Progenitor cell of endocrine pancreas (in vitro differentiated cells): Measurements from ENCODE around the gene ZRANB2. TPM values are rescaled to one million over a fixed set of nuclear protein-coding genes. Genes with fewer than 3 reads are reported as not detected.

Experiments used
- DNase-seq: peaks from one replicate; pipeline ENCODE4 v3.0.0; 2021; ENCODE audit warnings: low spot score; ENCODE audit not compliant: unreplicated experiment
- H3K27ac Mint-ChIP-seq: 2 replicates; pipeline ENCODE4 v1.8.0; 2021; ENCODE audit warnings: mild to moderate bottlenecking, moderate library complexity, mixed read lengths
- H3K27me3 Mint-ChIP-seq: 2 replicates; pipeline ENCODE4 v1.8.0; 2021; ENCODE audit warnings: mixed read lengths
- H3K36me3 Mint-ChIP-seq: 2 replicates; pipeline ENCODE4 v1.8.0; 2022; ENCODE audit warnings: mixed read lengths; ENCODE audit not compliant: insufficient read depth
- H3K4me1 Mint-ChIP-seq: 2 replicates; pipeline ENCODE4 v1.8.0; 2021; ENCODE audit warnings: low read depth, mixed read lengths
- H3K4me3 Mint-ChIP-seq: 2 replicates; pipeline ENCODE4 v1.8.0; 2021; ENCODE audit warnings: low read depth, mild to moderate bottlenecking, moderate library complexity, mixed read lengths
- H3K9me3 Mint-ChIP-seq: 2 replicates; pipeline ENCODE4 v1.8.0; 2021; ENCODE audit warnings: low read depth, mixed read lengths
- total RNA-seq: library from RNA; stranded (reverse); gene quantifications from 2 replicates; pipeline ENCODE4 v1.2.1, GENCODE V29; 2021
- TF ChIP-seq, protein P1 (sequence below): fragments of 200-600 bp; sonication (generic); IDR thresholded peaks from one replicate; pipeline ENCODE4 v1.5.0; 2021; ENCODE audit warnings: antibody characterized with exemption, mild to moderate bottlenecking; ENCODE audit not compliant: unreplicated experiment

Gene ZRANB2
- total RNA-seq, 1 donor from 2014 or later, result 115 TPM

DNA sequence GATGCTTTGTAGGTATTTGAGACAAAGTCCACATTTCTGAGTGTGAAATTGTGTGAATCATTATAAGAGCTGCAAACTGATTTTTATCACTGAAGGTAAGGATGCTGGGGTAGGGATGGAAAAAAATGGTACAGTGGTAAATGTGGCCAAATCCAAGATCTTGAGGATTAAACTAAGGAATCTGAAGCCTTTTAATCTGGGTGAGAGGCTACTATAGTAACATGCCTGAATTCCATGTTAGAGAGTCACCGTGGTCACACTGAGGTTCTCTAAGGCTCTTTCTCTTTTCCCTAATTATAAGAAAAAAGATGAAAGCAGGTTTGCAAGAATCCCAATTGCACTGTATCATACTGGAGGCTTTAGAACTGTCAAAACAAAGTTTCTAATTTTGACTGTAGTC is 50.8 kb downstream of the ZRANB2 start:
- Mint-ChIP-seq H3K27ac (no peak overlapping the region), H3K4me1 (no peaks in the 10 kb centered on the region), H3K4me3 (no peak overlapping the region), H3K9me3 (no peaks in the 10 kb centered on the region), H3K27me3 (no peaks in the 10 kb centered on the region), H3K36me3 (no peaks in the 10 kb centered on the region)
- no peak for DNase-seq
- TF ChIP-seq, protein P1, sequence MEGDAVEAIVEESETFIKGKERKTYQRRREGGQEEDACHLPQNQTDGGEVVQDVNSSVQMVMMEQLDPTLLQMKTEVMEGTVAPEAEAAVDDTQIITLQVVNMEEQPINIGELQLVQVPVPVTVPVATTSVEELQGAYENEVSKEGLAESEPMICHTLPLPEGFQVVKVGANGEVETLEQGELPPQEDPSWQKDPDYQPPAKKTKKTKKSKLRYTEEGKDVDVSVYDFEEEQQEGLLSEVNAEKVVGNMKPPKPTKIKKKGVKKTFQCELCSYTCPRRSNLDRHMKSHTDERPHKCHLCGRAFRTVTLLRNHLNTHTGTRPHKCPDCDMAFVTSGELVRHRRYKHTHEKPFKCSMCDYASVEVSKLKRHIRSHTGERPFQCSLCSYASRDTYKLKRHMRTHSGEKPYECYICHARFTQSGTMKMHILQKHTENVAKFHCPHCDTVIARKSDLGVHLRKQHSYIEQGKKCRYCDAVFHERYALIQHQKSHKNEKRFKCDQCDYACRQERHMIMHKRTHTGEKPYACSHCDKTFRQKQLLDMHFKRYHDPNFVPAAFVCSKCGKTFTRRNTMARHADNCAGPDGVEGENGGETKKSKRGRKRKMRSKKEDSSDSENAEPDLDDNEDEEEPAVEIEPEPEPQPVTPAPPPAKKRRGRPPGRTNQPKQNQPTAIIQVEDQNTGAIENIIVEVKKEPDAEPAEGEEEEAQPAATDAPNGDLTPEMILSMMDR, result no peak

DNA sequence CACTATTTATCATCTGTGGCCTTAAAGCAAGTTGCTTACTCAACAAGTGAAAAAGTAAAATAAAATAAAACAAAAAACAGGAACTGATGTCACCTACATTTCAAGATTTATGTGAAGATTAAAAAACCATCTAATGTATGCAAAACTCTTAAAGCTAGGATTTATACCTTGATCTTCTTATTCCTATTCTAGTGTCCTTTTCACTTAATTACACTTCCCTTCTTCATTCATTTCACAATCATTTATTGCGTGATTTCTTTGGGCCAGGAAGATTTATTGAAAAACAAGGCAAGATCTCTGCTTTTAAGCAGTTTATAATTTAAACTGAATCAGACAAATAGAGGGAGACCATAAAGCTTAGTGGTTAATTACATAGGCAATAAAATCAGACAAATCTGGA is 51.9 kb downstream of the ZRANB2 start:
- Mint-ChIP-seq H3K4me1 (no peaks in the 10 kb centered on the region), H3K27me3 (no peaks in the 10 kb centered on the region), H3K36me3 (no peaks in the 10 kb centered on the region), H3K9me3 (no peaks in the 10 kb centered on the region), H3K27ac (no peak overlapping the region), H3K4me3 (no peak overlapping the region)
- DNase-seq, result no peak
- TF ChIP-seq, protein P1, result no peak

DNA sequence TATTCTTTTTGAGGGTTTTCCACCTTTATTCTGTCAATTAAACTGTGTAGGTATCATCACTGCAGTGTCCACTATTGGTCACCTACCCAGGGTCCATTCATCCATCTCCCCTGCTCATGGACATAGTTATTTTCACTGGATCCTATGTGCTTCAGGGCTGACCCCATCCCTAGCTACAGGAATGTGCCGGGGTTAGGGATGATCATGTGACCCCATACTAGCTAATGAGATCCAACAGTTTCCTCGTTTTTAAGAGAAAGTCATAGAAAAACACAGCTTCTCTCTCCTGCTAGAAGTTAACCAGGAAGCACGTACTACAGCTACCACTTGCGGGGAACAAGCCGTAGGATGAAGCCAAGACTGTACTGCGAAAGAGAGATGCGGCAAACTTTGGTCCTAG is 52.8 kb downstream of the ZRANB2 start:
- Mint-ChIP-seq H3K27ac (no peak overlapping the region), H3K27me3 (no peaks in the 10 kb centered on the region), H3K4me1 (no peaks in the 10 kb centered on the region), H3K9me3 (no peaks in the 10 kb centered on the region), H3K4me3 (no peak overlapping the region), H3K36me3 (no peaks in the 10 kb centered on the region)
- DNase-seq, result no peak
- TF ChIP-seq, protein P1, result no peak

DNA sequence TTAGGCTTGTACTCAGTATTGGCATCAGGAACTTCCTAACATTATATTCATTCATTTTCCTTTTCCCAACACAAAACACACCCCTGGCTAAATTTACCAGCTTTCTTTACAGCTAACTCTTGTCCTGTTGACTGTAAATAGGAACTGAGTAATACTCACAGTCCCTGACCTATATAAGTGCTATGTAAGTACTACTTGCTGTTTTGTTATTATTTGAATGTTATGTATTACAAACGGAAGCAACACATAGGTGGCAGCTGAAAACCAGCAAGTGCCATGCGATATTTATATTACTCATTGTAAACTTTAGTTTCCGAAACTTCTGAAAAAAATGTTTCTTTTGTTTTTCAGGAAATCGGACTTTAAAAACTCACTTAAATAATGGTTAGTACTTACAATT is 54.7 kb downstream of the ZRANB2 start:
- H3K36me3 Mint-ChIP-seq, result no peaks in the 10 kb centered on the region
- H3K27me3 Mint-ChIP-seq, result no peaks in the 10 kb centered on the region
- H3K4me1 Mint-ChIP-seq, result no peaks in the 10 kb centered on the region
- no peak for DNase-seq
- no peak overlapping the region for H3K4me3 Mint-ChIP-seq
- no peak overlapping the region for H3K27ac Mint-ChIP-seq
- no peaks in the 10 kb centered on the region for H3K9me3 Mint-ChIP-seq
- TF ChIP-seq, protein P1, result no peak

DNA sequence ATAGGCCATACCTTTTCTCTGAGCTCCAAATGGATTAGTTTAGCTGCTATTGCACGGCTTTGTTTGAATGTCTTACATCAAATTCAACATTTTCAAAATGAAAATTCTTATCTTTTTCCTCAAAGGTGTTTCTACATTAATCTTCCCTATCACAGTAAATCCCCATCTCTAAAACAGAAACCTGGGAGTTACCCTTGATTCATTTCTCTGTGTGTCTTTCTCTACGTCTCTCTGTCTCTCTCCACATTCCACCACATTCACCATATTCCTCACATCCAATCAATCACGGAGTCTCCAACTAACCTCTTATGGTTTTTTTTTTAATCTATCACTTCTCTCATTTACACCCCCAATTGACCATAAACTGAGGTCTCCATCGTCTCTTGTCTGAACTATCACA is 57.3 kb downstream of the ZRANB2 start:
- TF ChIP-seq, protein P1, result no peak
- H3K4me3 Mint-ChIP-seq, result no peak overlapping the region
- no peak for DNase-seq
- no peak overlapping the region for H3K27ac Mint-ChIP-seq
- H3K36me3 Mint-ChIP-seq, result no peaks in the 10 kb centered on the region
- H3K4me1 Mint-ChIP-seq, result peaks cover 2% of the 10 kb centered on the region
- no peaks in the 10 kb centered on the region for H3K27me3 Mint-ChIP-seq
- H3K9me3 Mint-ChIP-seq, result no peaks in the 10 kb centered on the region
